Retinal pigment epithelial cell (primary cell): ENCODE data around the gene DLEC1.

ENCODE experiments used
- DNase-seq: peaks from one replicate; pipeline ENCODE4 v3.0.0-alpha.2; 2010; ENCODE audit warnings: low read depth
- H3K4me3 ChIP-seq: 2 replicates; pipeline ENCODE4 v1.5.1; 2011; ENCODE audit warnings: mild to moderate bottlenecking, low read length, control low read depth, moderate library complexity
- CTCF ChIP-seq: conservative IDR thresholded peaks from 2 replicates; pipeline ENCODE4 v1.5.1; 2011; ENCODE audit warnings: low read depth, low read length, control low read depth, inconsistent platforms

DLEC1 gene

GRCh38 chr3:38108649-38109579 is 69.9 kb downstream of the DLEC1 start:
- no peak overlapping the region for H3K4me3 ChIP-seq
- TF ChIP-seq CTCF: no peak

GRCh38 chr3:38109580-38110313 is 70.7 kb downstream of the DLEC1 start:
- no peak for DNase-seq
- no peak overlapping the region for H3K4me3 ChIP-seq
- TF ChIP-seq CTCF: no peak

More at GRCh38 chr3:38108649-38109579, 69.9 kb downstream of the DLEC1 start:
- DNase-seq: no peak

- TF ChIP-seq CTCF: no peak
- H3K4me3 ChIP-seq: no peak overlapping the region
- no peak for DNase-seq
Observed at GRCh38 chr3:38110314-38111050, 71.5 kb downstream of the DLEC1 start.

GRCh38 chr3:38111201-38111600 is 72.2 kb downstream of the DLEC1 start:
- no peak overlapping the region for H3K4me3 ChIP-seq
- TF ChIP-seq CTCF: no peak
- no peak for DNase-seq

GRCh38 chr3:38111696-38112377 is 72.8 kb downstream of the DLEC1 start:
- H3K4me3 ChIP-seq: no peak overlapping the region
- no peak for TF ChIP-seq CTCF
- no peak for DNase-seq

- no peak overlapping the region for H3K4me3 ChIP-seq
- no peak for TF ChIP-seq CTCF
- no peak for DNase-seq
Observed at GRCh38 chr3:38112378-38112761, 73.4 kb downstream of the DLEC1 start.
